ENCODE results near the gene IDH3G.
"Not testable (repeated sequence)": the region's sequence is repeated elsewhere in the genome, so short reads cannot be mapped to it uniquely, and the experiment has no call there.

- TF ChIP-seq EZH2 (IDR thresholded peaks at IDR 0.05); FOXP2 (optimal IDR thresholded peaks at IDR 0.05; ENCODE audit: control extremely low read depth, extremely low read length, insufficient read depth): not testable (repeated sequence)
These were observed 51.2 kb downstream of the IDH3G start for GRCh38 chrX:153742796-153743467.
